K562 (cell line): ENCODE results near the gene SUFU. TPM values are rescaled to one million over a fixed set of nuclear protein-coding genes. Genes with fewer than 3 reads are reported as not detected.

Experiments used
- ATAC-seq: fragments of 200-7000 bp; cut with Tn5 transposase; 3 replicates; pipeline ENCODE4 v1.9.1; 2020; ENCODE audit warnings: moderate library complexity
- BruUV-seq: library from RNA; stranded (reverse); fragments of 400-500 nt; replicated peaks from 2 replicates; lab custom pipeline; 2021; lab: Mats Ljungman, UMichigan
- CTCF ChIA-PET: fragments of 300-600 bp; formaldehyde crosslinking; extraction: SDS; loops from one replicate; lab custom pipeline; 2021; ENCODE audit warnings: low intra/inter-chr PET ratio; lab: Yijun Ruan, JAX
- POLR2A ChIA-PET: fragments of 300-600, 350-650 bp; sonication (Branson Sonifier 250); formaldehyde crosslinking; extraction: SDS; loops from one replicate; lab custom pipeline; 2021; ENCODE audit warnings: antibody characterized with exemption, inconsistent platforms; lab: Yijun Ruan, JAX
- DNase-seq, 4 experiments: peaks; one replicate each; pipeline versions ENCODE4 v3.0.0 to v3.0.0-alpha.2; 2011 to 2018; ENCODE audit warnings: low spot score in 3 of 4, mixed read lengths in 3 of 4; ENCODE audit errors: extremely low read depth in 1 of 4
- FAIRE-seq: peaks from 2 replicates; lab custom pipeline; 2011; peaks lifted over from hg19 to GRCh38; lab: Jason Lieb, UNC
- H2AFZ ChIP-seq: 2 replicates; pipeline ENCODE4 v1.6.0; 2011; ENCODE audit warnings: low read depth, low read length, control low read depth, inconsistent platforms
- H3K27ac ChIP-seq: fragments of 200-600 bp; 3 replicates; pipeline ENCODE4 v1.8.0; 2011; ENCODE audit warnings: low read depth, mild to moderate bottlenecking, control low read depth, inconsistent platforms, low read length, moderate library complexity, mixed read lengths; ENCODE audit errors: extremely low read depth
- H3K27me3 ChIP-seq, 2 experiments: fragments of 300-600 bp in 1 of 2; 2 replicates in 1 of 2; 3 replicates in 1 of 2; pipeline versions ENCODE4 v1.6.0 to v1.8.0; 2011; ENCODE audit warnings: inconsistent platforms in 2 of 2, low read length in 2 of 2, mild to moderate bottlenecking in 1 of 2, mixed read lengths in 1 of 2, moderate library complexity in 1 of 2; ENCODE audit not compliant: control insufficient read depth in 2 of 2, insufficient read depth in 2 of 2
- H3K36me3 ChIP-seq: fragments of 300-600 bp; 3 replicates; pipeline ENCODE4 v1.8.0; 2011; ENCODE audit warnings: mild to moderate bottlenecking, low read length, inconsistent platforms; ENCODE audit not compliant: control insufficient read depth, insufficient read depth
- H3K4me1 ChIP-seq, 2 experiments: fragments of 200-600 bp in 1 of 2; replicated peaks in 1 of 2; 2 replicates in 1 of 2; 3 replicates in 1 of 2; pipeline versions ENCODE4 v1.5.1 to v1.8.0; 2011; ENCODE audit warnings: inconsistent platforms in 2 of 2, low read length in 2 of 2, mild to moderate bottlenecking in 1 of 2, mixed read lengths in 1 of 2, moderate library complexity in 1 of 2; ENCODE audit not compliant: control insufficient read depth in 2 of 2, insufficient read depth in 2 of 2
- H3K4me2 ChIP-seq: 2 replicates; pipeline ENCODE4 v1.6.1; 2011; ENCODE audit warnings: low read length, control low read depth, inconsistent platforms, mixed read lengths; ENCODE audit not compliant: insufficient read depth
- H3K4me3 ChIP-seq: fragments of 200-600 bp; sonication (generic), shearing (Covaris generic); 2 replicates; pipeline ENCODE4 v1.5.1; 2016; ENCODE audit warnings: control low read depth, inconsistent platforms
- H3K79me2 ChIP-seq: fragments of 200-600 bp; 3 replicates; pipeline ENCODE4 v1.8.0; 2011; ENCODE audit warnings: low read length, inconsistent platforms; ENCODE audit not compliant: control insufficient read depth, insufficient read depth
- H3K9ac ChIP-seq, 2 experiments: 2 replicates each; pipeline versions ENCODE4 v1.6.0 to v1.6.1; 2011; ENCODE audit warnings: low read depth in 2 of 2, low read length in 2 of 2, control low read depth in 1 of 2, inconsistent platforms in 1 of 2, mild to moderate bottlenecking in 1 of 2, mixed read lengths in 1 of 2; ENCODE audit not compliant: insufficient read depth in 1 of 2
- H3K9me1 ChIP-seq: one replicate; pipeline ENCODE4 v1.6.0; 2011; ENCODE audit warnings: inconsistent platforms, mild to moderate bottlenecking, low read length, moderate library complexity; ENCODE audit not compliant: control insufficient read depth, insufficient read depth
- H3K9me3 ChIP-seq: replicated peaks from 2 replicates; pipeline ENCODE4 v1.5.1; 2011; ENCODE audit warnings: low read depth, low read length, inconsistent platforms; ENCODE audit not compliant: control insufficient read depth, insufficient read depth
- H4K20me1 ChIP-seq: replicated peaks from 2 replicates; pipeline ENCODE4 v1.6.1; 2011; ENCODE audit warnings: low read length, inconsistent platforms, mixed read lengths; ENCODE audit not compliant: control insufficient read depth, insufficient read depth
- BRD4 ChIP-seq: fragments of 200-600 bp; sonication (generic); IDR thresholded peaks from 2 replicates; pipeline ENCODE4 v1.6.1; 2017; ENCODE audit warnings: inconsistent platforms
- CBX5 ChIP-seq: IDR thresholded peaks from 2 replicates; pipeline ENCODE4 v1.6.1; 2014; ENCODE audit warnings: low read depth, borderline replicate concordance
- CBX8 ChIP-seq: fragments of 200-600 bp; sonication (generic); IDR thresholded peaks from 2 replicates; pipeline ENCODE4 v1.6.1; 2012; ENCODE audit warnings: borderline replicate concordance, mixed run types, low read depth, mild to moderate bottlenecking, moderate library complexity, mixed read lengths, low read length, control low read depth, inconsistent platforms; ENCODE audit not compliant: poor library complexity, severe bottlenecking; ENCODE audit errors: extremely low read depth
- FOS ChIP-seq: IDR thresholded peaks from 3 replicates; pipeline ENCODE4 v1.6.1; 2011; ENCODE audit not compliant: insufficient read length; ENCODE audit errors: extremely low read depth
- GTF2E2 ChIP-seq: fragments of 200-800 bp; sonication (Bioruptor generic); IDR thresholded peaks from 2 replicates; pipeline ENCODE4 v1.6.1; 2016; ENCODE audit warnings: missing genetic modification characterization, missing compliant biosample characterization
- HLTF ChIP-seq: fragments of 450-650 bp; IDR thresholded peaks from 2 replicates; pipeline ENCODE4 v1.6.1; 2016
- KDM1A ChIP-seq, 2 experiments: fragments of 450-650 bp; IDR thresholded peaks; 2 replicates each; pipeline ENCODE4 v1.6.1; 2016; ENCODE audit warnings: mild to moderate bottlenecking in 2 of 2
- KLF10 ChIP-seq: fragments of 250-450 bp; sonication (Bioruptor Pico); IDR thresholded peaks from 2 replicates; pipeline ENCODE4 v1.6.1; 2021; ENCODE audit warnings: matching md5 sums
- PHTF2 ChIP-seq: fragments of 250-450 bp; sonication (Bioruptor Pico); IDR thresholded peaks from 2 replicates; pipeline ENCODE4 v1.5.0; 2021; ENCODE audit warnings: mild to moderate bottlenecking
- POLR3G ChIP-seq: IDR thresholded peaks from 2 replicates; pipeline ENCODE4 v1.6.1; 2011; ENCODE audit not compliant: insufficient read length, insufficient replicate concordance; ENCODE audit errors: extremely low read depth
- TCF3 ChIP-seq: sonication (generic); formaldehyde crosslinking; IDR thresholded peaks from 2 replicates; pipeline ENCODE4 v1.4.0; 2020; ENCODE audit warnings: mild to moderate bottlenecking, missing genetic modification reagents
- ZBED1 ChIP-seq: IDR thresholded peaks from 2 replicates; pipeline ENCODE4 v1.6.1; 2014
- ZNF232 ChIP-seq: sonication (generic); formaldehyde crosslinking; IDR thresholded peaks from 2 replicates; pipeline ENCODE4 v1.8.0; 2022; ENCODE audit warnings: mild to moderate bottlenecking, missing genetic modification reagents
- ZNF316 ChIP-seq: fragments of 450-650 bp; IDR thresholded peaks from 2 replicates; pipeline ENCODE4 v1.6.1; 2016
- WGBS: fragments of 100-300 bp; shearing (Covaris generic); methylation state at CpG from one replicate; pipeline ENCODE4 v1.1.6; 2016; ENCODE audit warnings: low coverage, mixed read lengths; ENCODE audit not compliant: insufficient coverage; ENCODE audit errors: missing lambda C conversion rate; 5-methylcytosine and 5-hydroxymethylcytosine counted together
- in situ Hi-C: fragments of 300-500 bp; cut with MboI; formaldehyde crosslinking; loops from 4 replicates; pipeline ENCODE4 v1.15.0; 2018; ENCODE audit warnings: inconsistent platforms, mixed read lengths
- intact Hi-C: fragments of 100-400 bp; cut with micrococcal nuclease; formaldehyde crosslinking; loops from 2 replicates; pipeline ENCODE4 v1.14.2; 2022
- polyA plus RNA-seq, 8 experiments: library from polyadenylated mRNA; depleted of rRNA in 4 of 8; stranded (reverse) in 5 of 8; unstranded in 3 of 8; fragments of >200 nt; fragmentation: Nextera tagmentation in 2 of 8; fragmentation: Illumina TruSeq in 1 of 8; extraction: Ambion mirVana in 2 of 8; extraction: Trizol in 1 of 8; gene quantifications; 2 replicates each; pipeline versions ENCODE4 v1.2.1 to v1.2.3, GENCODE V29; 2011 to 2014; ENCODE audit warnings: inconsistent platforms in 1 of 8, missing spikeins in 1 of 8
- total RNA-seq, 7 experiments: library from RNA; depleted of rRNA in 6 of 7; stranded (reverse); fragments of >200 nt in 6 of 7; fragmentation: Illumina TruSeq in 2 of 7; extraction: Trizol in 2 of 7; gene quantifications; 2 replicates each; pipeline versions ENCODE4 v1.2.1 to v1.2.3, GENCODE V29; 2011 to 2021; ENCODE audit warnings: low replicate concordance in 1 of 7
- TF ChIP-seq, protein P1 (sequence below): IDR thresholded peaks from 2 replicates; pipeline ENCODE4 v1.6.1; 2012; ENCODE audit warnings: low read depth, low read length, improper control_type of control experiment, borderline replicate concordance
- TF ChIP-seq, protein P2 (sequence below): fragments of 250-450 bp; sonication (Bioruptor Pico); IDR thresholded peaks from 2 replicates; pipeline ENCODE4 v1.4.0; 2020; ENCODE audit warnings: mild to moderate bottlenecking, moderate library complexity, borderline replicate concordance

Gene SUFU
- total and polyA plus RNA-seq, 9 of the 15 experiments (the other 6 are each of a cell fraction or from before 2014, with no cell fraction given): 0.59 to 6.3 (median 0.82) TPM

DNA sequence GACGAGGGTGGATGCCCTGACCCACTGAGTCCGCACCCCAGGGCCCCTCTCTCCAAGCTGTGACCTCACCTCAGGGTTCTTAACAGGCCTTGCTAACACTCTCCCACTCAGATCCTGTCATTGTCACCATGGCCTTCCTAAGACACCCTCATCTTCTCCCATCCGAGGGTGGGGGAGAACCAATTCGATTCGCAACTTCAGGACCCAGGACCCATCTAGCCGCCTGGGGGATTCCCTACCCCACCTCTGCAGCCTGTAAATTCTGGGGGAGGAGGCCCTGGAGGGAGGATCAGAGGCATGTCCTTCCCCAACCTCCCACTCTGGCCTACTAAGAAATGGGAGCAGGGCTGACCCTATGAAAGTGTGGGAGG is 157.9 kb downstream of the SUFU start:
- Histone ChIP-seq H3K27ac (no peak overlapping the region), H2AFZ (no peak overlapping the region), H3K4me2 (no peak overlapping the region), H3K9me3 (no peaks in the 10 kb centered on the region), H3K4me3 (no peak overlapping the region), H3K4me1 (peaks cover 3 to 22% of the 10 kb centered on the region in 2 experiments; a peak in 3 of 5 replicates), H3K27me3 (no peaks in the 10 kb centered on the region), H3K36me3 (peaks cover 18% of the 10 kb centered on the region; the same call in 1 of the 3 replicates), H3K79me2 (no peaks in the 10 kb centered on the region)
- in situ Hi-C loops: no loop called here
- ATAC-seq (no peak), DNase-seq (no peak), FAIRE-seq (no peak)
- ChIA-PET CTCF (no interaction called here), POLR2A (interaction anchor here (1.3 to 7.3 kb wide), 2 partner anchors 13 to 15 kb away, joined by 5 to 60 read pairs; partner anchors contain the start of gene TRIM8)
- WGBS: 83% methylated on average over 2 of the region's 6 CpGs
- TF ChIP-seq, protein P1, sequence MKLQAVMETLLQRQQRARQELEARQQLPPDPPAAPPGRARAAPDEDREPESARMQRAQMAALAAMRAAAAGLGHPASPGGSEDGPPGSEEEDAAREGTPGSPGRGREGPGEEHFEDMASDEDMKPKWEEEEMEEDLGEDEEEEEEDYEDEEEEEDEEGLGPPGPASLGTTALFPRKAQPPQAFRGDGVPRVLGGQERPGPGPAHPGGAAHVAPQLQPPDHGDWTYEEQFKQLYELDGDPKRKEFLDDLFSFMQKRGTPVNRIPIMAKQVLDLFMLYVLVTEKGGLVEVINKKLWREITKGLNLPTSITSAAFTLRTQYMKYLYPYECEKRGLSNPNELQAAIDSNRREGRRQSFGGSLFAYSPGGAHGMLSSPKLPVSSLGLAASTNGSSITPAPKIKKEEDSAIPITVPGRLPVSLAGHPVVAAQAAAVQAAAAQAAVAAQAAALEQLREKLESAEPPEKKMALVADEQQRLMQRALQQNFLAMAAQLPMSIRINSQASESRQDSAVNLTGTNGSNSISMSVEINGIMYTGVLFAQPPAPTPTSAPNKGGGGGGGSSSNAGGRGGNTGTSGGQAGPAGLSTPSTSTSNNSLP: no peak
- TF ChIP-seq KLF10 (CRISPR knock-in tag): no peak
- TF ChIP-seq CBX5: no peak
- no peak for TF ChIP-seq KDM1A (IDR thresholded peaks at IDR 0.05)
- TF ChIP-seq, protein P2, sequence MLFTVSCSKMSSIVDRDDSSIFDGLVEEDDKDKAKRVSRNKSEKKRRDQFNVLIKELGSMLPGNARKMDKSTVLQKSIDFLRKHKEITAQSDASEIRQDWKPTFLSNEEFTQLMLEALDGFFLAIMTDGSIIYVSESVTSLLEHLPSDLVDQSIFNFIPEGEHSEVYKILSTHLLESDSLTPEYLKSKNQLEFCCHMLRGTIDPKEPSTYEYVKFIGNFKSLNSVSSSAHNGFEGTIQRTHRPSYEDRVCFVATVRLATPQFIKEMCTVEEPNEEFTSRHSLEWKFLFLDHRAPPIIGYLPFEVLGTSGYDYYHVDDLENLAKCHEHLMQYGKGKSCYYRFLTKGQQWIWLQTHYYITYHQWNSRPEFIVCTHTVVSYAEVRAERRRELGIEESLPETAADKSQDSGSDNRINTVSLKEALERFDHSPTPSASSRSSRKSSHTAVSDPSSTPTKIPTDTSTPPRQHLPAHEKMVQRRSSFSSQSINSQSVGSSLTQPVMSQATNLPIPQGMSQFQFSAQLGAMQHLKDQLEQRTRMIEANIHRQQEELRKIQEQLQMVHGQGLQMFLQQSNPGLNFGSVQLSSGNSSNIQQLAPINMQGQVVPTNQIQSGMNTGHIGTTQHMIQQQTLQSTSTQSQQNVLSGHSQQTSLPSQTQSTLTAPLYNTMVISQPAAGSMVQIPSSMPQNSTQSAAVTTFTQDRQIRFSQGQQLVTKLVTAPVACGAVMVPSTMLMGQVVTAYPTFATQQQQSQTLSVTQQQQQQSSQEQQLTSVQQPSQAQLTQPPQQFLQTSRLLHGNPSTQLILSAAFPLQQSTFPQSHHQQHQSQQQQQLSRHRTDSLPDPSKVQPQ (CRISPR knock-in tag): no peak
- no peak for TF ChIP-seq ZNF316
- no peak for TF ChIP-seq PHTF2
- no peak for TF ChIP-seq POLR3G
- TF ChIP-seq FOS: no peak
- TF ChIP-seq ZBED1: no peak
- no peak for TF ChIP-seq TCF3
- no peak for TF ChIP-seq BRD4
- no peak for TF ChIP-seq ZNF232 (CRISPR knock-in tag)
- no peak for TF ChIP-seq HLTF
- TF ChIP-seq GTF2E2 (tag): no peak
- TF ChIP-seq CBX8: no peak
- TF ChIP-seq, all 486 proteins: peak for 0
- intact Hi-C loops: no loop called here
- H3K9me1 ChIP-seq: no peaks in the 10 kb centered on the region
- BruUV-seq: no TSS peak
- no peak overlapping the region for H3K9ac ChIP-seq
- no peaks in the 10 kb centered on the region for H4K20me1 ChIP-seq
